ENCODE data around the gene THOC2. TPM values are rescaled to one million over a fixed set of nuclear protein-coding genes. Genes with fewer than 3 reads are reported as not detected.
"Not testable (repeated sequence)": the region's sequence is repeated elsewhere in the genome, so short reads cannot be mapped to it uniquely, and the experiment has no call there.

The THOC2 gene
- total RNA-seq, 6 experiments from 2014 or later, result 24.0 to 39.8 (median 29.6) TPM

GRCh38 chrX:123731258-123731986 is 1.4 kb downstream of the THOC2 start:
- Histone ChIP-seq H3K27me3 (no peaks in the 10 kb centered on the region), H3K27ac (peak overlapping the region in 1 of 3 donors; percentile 53), H3K9me3 (no peaks in the 10 kb centered on the region), H3K36me3 (no peaks in the 10 kb centered on the region), H3K4me3 (peak overlapping the region; percentile 53 to 79 (median 75)), H3K4me1 (no peaks in the 10 kb centered on the region)
- TF ChIP-seq POLR2A (IDR thresholded peaks at IDR 0.05) (no peak), CTCF (IDR thresholded peaks at IDR 0.05) (no peak)
- ATAC-seq (no peak), DNase-seq (no peak)
- 36% methylated on average over 16 of the region's 16 CpGs for WGBS (ENCODE audit: insufficient coverage, low coverage, low lambda C conversion rate, missing lambda C conversion rate)
- intact Hi-C loops (cut with DNase I), result no loop called here

- Histone ChIP-seq H3K27me3 (no peaks in the 10 kb centered on the region), H3K4me1 (no peaks in the 10 kb centered on the region), H3K9me3 (no peaks in the 10 kb centered on the region), H3K4me3 (no peak overlapping the region), H3K27ac (no peak overlapping the region), H3K36me3 (no peaks in the 10 kb centered on the region)
- intact Hi-C loops (cut with DNase I), result no loop called here
- ATAC-seq (no peak), DNase-seq (no peak)
- 22% methylated on average over 3 of the region's 3 CpGs for WGBS (ENCODE audit: insufficient coverage, low coverage, low lambda C conversion rate, missing lambda C conversion rate)
- TF ChIP-seq CTCF (IDR thresholded peaks at IDR 0.05) (no peak), POLR2A (IDR thresholded peaks at IDR 0.05) (no peak)
These were observed 4.3 kb downstream of the THOC2 start for GRCh38 chrX:123728554-123728953.

GRCh38 chrX:123728016-123728415 is 4.8 kb downstream of the THOC2 start:
- TF ChIP-seq POLR2A (IDR thresholded peaks at IDR 0.05) (no peak), CTCF (IDR thresholded peaks at IDR 0.05) (no peak)
- 40% methylated on average over 3 of the region's 3 CpGs for WGBS (ENCODE audit: insufficient coverage, low coverage, low lambda C conversion rate, missing lambda C conversion rate)
- ATAC-seq (no peak), DNase-seq (no peak)
- H3K4me3 ChIP-seq, result no peak overlapping the region
- H3K9me3 ChIP-seq, result no peaks in the 10 kb centered on the region
- H3K27ac ChIP-seq, result no peak overlapping the region
- H3K36me3 ChIP-seq, result no peaks in the 10 kb centered on the region
- H3K27me3 ChIP-seq, result no peaks in the 10 kb centered on the region
- H3K4me1 ChIP-seq, result no peaks in the 10 kb centered on the region
- intact Hi-C loops (cut with DNase I), result no loop called here

- ATAC-seq; H3K4me3 ChIP-seq; H3K27me3 ChIP-seq; intact Hi-C loops (cut with DNase I); H3K4me1 ChIP-seq; H3K27ac ChIP-seq; H3K36me3 ChIP-seq; H3K9me3 ChIP-seq; DNase-seq: not testable (repeated sequence)
- WGBS (ENCODE audit: insufficient coverage, low coverage, low lambda C conversion rate, missing lambda C conversion rate), result 88% methylated on average over 1 of the region's 1 CpG
These were observed 10.7 kb downstream of the THOC2 start for GRCh38 chrX:123722193-123722592.

- WGBS (ENCODE audit: insufficient coverage, low coverage, low lambda C conversion rate, missing lambda C conversion rate), result 30% methylated on average over 2 of the region's 2 CpGs
- Histone ChIP-seq H3K27ac (no peak overlapping the region), H3K36me3 (no peaks in the 10 kb centered on the region), H3K4me1 (no peaks in the 10 kb centered on the region), H3K9me3 (no peaks in the 10 kb centered on the region), H3K4me3 (no peak overlapping the region), H3K27me3 (no peaks in the 10 kb centered on the region)
- ATAC-seq, result no peak
- intact Hi-C loops (cut with DNase I), result no loop called here
- no peak for DNase-seq
- TF ChIP-seq CTCF (IDR thresholded peaks at IDR 0.05) (no peak), POLR2A (IDR thresholded peaks at IDR 0.05) (no peak)
These were observed 12.4 kb downstream of the THOC2 start for GRCh38 chrX:123720486-123720885.

All from right lobe of liver (tissue), 6 donors.